Osteoblast (primary cell): ENCODE measurements around the gene SPG7. TPM values are rescaled to one million over a fixed set of nuclear protein-coding genes. Genes with fewer than 3 reads are reported as not detected.
A peak's percentile ranks its signal among the peaks of the same experiment; 100 is the strongest.

Experiments used
- DNase-seq: peaks from one replicate; pipeline ENCODE4 v3.0.0; 2011; ENCODE audit warnings: low spot score, mixed read lengths; ENCODE audit not compliant: insufficient read length; ENCODE audit errors: missing footprints
- H2AFZ ChIP-seq: 2 replicates; pipeline ENCODE4 v1.6.0; 2011; ENCODE audit warnings: mild to moderate bottlenecking, low read length
- H3K27ac ChIP-seq: 2 replicates; pipeline ENCODE4 v1.5.1; 2011; ENCODE audit warnings: mild to moderate bottlenecking, low read depth, low read length, moderate library complexity
- H3K27me3 ChIP-seq: 2 replicates; pipeline ENCODE4 v1.6.0; 2012; ENCODE audit warnings: mild to moderate bottlenecking, control low read depth, inconsistent platforms, low read length, moderate library complexity; ENCODE audit not compliant: insufficient read depth
- H3K36me3 ChIP-seq: 2 replicates; pipeline ENCODE4 v1.5.1; 2011; ENCODE audit warnings: mild to moderate bottlenecking, low read length, control low read depth, moderate library complexity; ENCODE audit not compliant: insufficient read depth
- H3K4me1 ChIP-seq: 2 replicates; pipeline ENCODE4 v1.5.1; 2011; ENCODE audit warnings: mild to moderate bottlenecking, low read length, control low read depth, moderate library complexity; ENCODE audit not compliant: insufficient read depth
- H3K4me2 ChIP-seq: 2 replicates; pipeline ENCODE4 v1.6.0; 2011; ENCODE audit warnings: mild to moderate bottlenecking, low read length; ENCODE audit not compliant: insufficient read depth
- H3K4me3 ChIP-seq: fragments of 200-600 bp; sonication (generic); 3 replicates; pipeline ENCODE4 v1.5.1; 2012; ENCODE audit warnings: mild to moderate bottlenecking, low read length, inconsistent platforms; ENCODE audit not compliant: insufficient read depth
- H3K79me2 ChIP-seq: 2 replicates; pipeline ENCODE4 v1.6.0; 2012; ENCODE audit warnings: mild to moderate bottlenecking, low read length, control low read depth, inconsistent platforms; ENCODE audit not compliant: insufficient read depth
- H3K9me3 ChIP-seq: 2 replicates; pipeline ENCODE4 v1.5.1; 2011; ENCODE audit warnings: low read depth, low read length, control low read depth
- H4K20me1 ChIP-seq: 2 replicates; pipeline ENCODE4 v1.6.0; 2012; ENCODE audit warnings: mild to moderate bottlenecking, low read length, control low read depth; ENCODE audit not compliant: insufficient read depth
- total RNA-seq: library from RNA; depleted of rRNA; stranded (reverse); fragments of >200 nt; gene quantifications from 2 replicates; pipeline ENCODE4 v1.2.3, GENCODE V29; 2012
- TF ChIP-seq, protein P1 (sequence below): IDR thresholded peaks from 2 replicates; pipeline ENCODE4 v1.5.1; 2011; ENCODE audit warnings: mild to moderate bottlenecking, low read depth, low read length, moderate library complexity; ENCODE audit errors: extremely low read depth

The SPG7 gene
- total RNA-seq, 1 donor: 85.8 TPM

GRCh38 chr16:89534252-89534756, 26.1 kb downstream of the SPG7 start:
- no peak overlapping the region for H3K27ac ChIP-seq
- peaks cover 34% of the 10 kb centered on the region for H3K79me2 ChIP-seq
- no peak overlapping the region for H3K4me3 ChIP-seq
- no peak overlapping the region for H3K4me2 ChIP-seq
- H2AFZ ChIP-seq: no peak overlapping the region
- no peaks in the 10 kb centered on the region for H3K9me3 ChIP-seq
- peaks cover 24% of the 10 kb centered on the region for H4K20me1 ChIP-seq
- no peaks in the 10 kb centered on the region for H3K27me3 ChIP-seq
- H3K4me1 ChIP-seq: no peaks in the 10 kb centered on the region
- DNase-seq: peak; percentile 78
- H3K36me3 ChIP-seq: peaks cover 76% of the 10 kb centered on the region
- TF ChIP-seq, protein P1, sequence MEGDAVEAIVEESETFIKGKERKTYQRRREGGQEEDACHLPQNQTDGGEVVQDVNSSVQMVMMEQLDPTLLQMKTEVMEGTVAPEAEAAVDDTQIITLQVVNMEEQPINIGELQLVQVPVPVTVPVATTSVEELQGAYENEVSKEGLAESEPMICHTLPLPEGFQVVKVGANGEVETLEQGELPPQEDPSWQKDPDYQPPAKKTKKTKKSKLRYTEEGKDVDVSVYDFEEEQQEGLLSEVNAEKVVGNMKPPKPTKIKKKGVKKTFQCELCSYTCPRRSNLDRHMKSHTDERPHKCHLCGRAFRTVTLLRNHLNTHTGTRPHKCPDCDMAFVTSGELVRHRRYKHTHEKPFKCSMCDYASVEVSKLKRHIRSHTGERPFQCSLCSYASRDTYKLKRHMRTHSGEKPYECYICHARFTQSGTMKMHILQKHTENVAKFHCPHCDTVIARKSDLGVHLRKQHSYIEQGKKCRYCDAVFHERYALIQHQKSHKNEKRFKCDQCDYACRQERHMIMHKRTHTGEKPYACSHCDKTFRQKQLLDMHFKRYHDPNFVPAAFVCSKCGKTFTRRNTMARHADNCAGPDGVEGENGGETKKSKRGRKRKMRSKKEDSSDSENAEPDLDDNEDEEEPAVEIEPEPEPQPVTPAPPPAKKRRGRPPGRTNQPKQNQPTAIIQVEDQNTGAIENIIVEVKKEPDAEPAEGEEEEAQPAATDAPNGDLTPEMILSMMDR: no peak

DNA sequence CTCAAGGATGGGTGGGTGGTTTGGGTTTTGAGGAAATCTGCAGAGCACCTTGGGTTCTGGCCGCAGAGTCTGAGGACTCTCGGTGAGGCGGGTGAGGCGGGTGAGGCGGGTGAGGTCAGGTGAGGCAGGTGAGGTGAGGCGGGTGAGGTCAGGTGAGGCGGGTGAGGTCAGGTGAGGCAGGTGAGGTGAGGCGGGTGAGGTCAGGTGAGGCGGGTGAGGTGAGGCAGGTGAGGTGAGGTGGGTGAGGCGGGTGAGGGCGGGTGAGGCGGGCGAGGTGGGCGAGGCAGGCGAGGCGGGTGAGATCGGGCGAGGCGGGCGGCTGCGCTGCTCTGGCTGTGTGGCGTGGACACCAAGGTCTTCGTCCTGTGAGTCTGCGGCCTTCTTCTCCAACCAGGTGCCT, 28.2 kb downstream of the SPG7 start:
- Histone ChIP-seq H3K79me2 (peaks cover 34% of the 10 kb centered on the region), H3K4me3 (no peak overlapping the region), H3K9me3 (no peaks in the 10 kb centered on the region), H2AFZ (no peak overlapping the region), H3K27me3 (no peaks in the 10 kb centered on the region), H3K4me2 (no peak overlapping the region), H3K27ac (no peak overlapping the region), H3K4me1 (no peaks in the 10 kb centered on the region), H4K20me1 (peaks cover 24% of the 10 kb centered on the region), H3K36me3 (peaks cover 73% of the 10 kb centered on the region)
- TF ChIP-seq, protein P1: no peak
- DNase-seq: peak; percentile 10

DNA sequence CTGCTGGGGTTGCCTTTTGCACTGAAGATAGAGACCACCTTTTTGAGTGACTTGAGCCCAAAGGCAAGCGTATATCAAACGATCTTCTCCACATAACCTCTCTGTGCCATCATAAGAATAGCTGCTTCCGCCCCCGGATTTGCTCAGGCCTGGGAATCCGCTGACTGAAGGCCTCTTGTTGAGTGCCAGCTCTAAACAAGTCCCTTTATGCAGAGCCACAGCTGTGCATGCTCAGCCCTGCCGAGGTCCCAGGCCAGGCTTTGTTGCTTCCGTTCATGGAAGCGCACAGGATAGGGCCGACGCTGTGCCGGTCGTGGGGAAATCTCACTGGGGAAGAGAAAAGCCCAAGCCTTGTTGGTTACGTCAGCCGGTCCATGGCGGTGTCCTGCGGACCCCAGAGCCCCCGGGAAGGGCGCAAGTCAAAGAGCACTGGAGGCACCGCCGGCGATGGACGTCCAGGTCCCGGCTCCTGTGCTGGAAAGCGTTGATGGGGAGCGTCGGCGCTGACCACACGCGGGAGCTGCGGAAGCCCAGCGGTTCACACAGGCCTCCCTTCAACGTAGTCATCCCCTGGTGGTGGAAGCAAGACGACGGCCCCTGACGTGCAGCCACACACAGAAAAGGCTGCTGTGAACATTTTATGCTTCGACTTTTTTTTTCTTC, 28.8 kb downstream of the SPG7 start:
- Histone ChIP-seq H3K36me3 (peaks cover 74% of the 10 kb centered on the region), H4K20me1 (peaks cover 24% of the 10 kb centered on the region), H3K79me2 (peaks cover 34% of the 10 kb centered on the region), H3K27ac (no peak overlapping the region), H3K27me3 (no peaks in the 10 kb centered on the region), H3K9me3 (no peaks in the 10 kb centered on the region), H3K4me2 (no peak overlapping the region), H2AFZ (no peak overlapping the region), H3K4me1 (no peaks in the 10 kb centered on the region), H3K4me3 (no peak overlapping the region)
- DNase-seq: peak; percentile 62
- TF ChIP-seq, protein P1: no peak

- H3K27ac ChIP-seq: no peak overlapping the region
These were observed 29.3 kb downstream of the SPG7 start for GRCh38 chr16:89537549-89537925.

More at GRCh38 chr16:89537549-89537925, 29.3 kb downstream of the SPG7 start:
- Histone ChIP-seq H3K36me3 (peaks cover 69% of the 10 kb centered on the region), H3K27me3 (no peaks in the 10 kb centered on the region), H4K20me1 (peaks cover 24% of the 10 kb centered on the region), H2AFZ (no peak overlapping the region), H3K4me2 (no peak overlapping the region), H3K9me3 (no peaks in the 10 kb centered on the region), H3K4me1 (no peaks in the 10 kb centered on the region), H3K79me2 (peaks cover 36% of the 10 kb centered on the region), H3K4me3 (no peak overlapping the region)
- TF ChIP-seq, protein P1: no peak
- DNase-seq: peak; percentile 88
